ENCODE measurements around the gene KHK.

The KHK gene

GRCh38 chr2:27059141-27059820, 27.3 kb upstream of the KHK start:
- H3K27ac ChIP-seq (ENCODE audit: low read depth, low read length), result peak overlapping the region; percentile 46

GRCh38 chr2:27060323-27060722, 26.2 kb upstream of the KHK start:
- Histone ChIP-seq H3K27me3 (ENCODE audit: control insufficient read depth in 5 of 5, insufficient read depth in 4 of 5, low read length in 5 of 5) (no peaks in the 10 kb centered on the region), H3K4me1 (ENCODE audit: control insufficient read depth in 5 of 5, insufficient read depth in 5 of 5, low read length in 5 of 5) (peaks cover 3 to 16% (median 12%) of the 10 kb centered on the region in 5 donors), H3K27ac (ENCODE audit: low read depth, low read length) (no peak overlapping the region), H3K9ac (ENCODE audit: low read length in 5 of 5) (peak overlapping the region in 1 of 5 donors; percentile 7), H3K9me3 (ENCODE audit: control insufficient read depth in 5 of 5, low read length in 5 of 5) (no peaks in the 10 kb centered on the region), H3K36me3 (ENCODE audit: control insufficient read depth in 5 of 5, insufficient read depth in 5 of 5, low read length in 5 of 5) (peaks cover 8 to 39% (median 36%) of the 10 kb centered on the region in 5 donors), H3K4me3 (ENCODE audit: low read depth in 1 of 5, low read length in 5 of 5) (no peak overlapping the region)

More at GRCh38 chr2:27059141-27059820, 27.3 kb upstream of the KHK start:
- H3K9me3 ChIP-seq (ENCODE audit: control insufficient read depth in 5 of 5, low read length in 5 of 5), result no peaks in the 10 kb centered on the region
- H3K4me1 ChIP-seq (ENCODE audit: control insufficient read depth in 5 of 5, insufficient read depth in 5 of 5, low read length in 5 of 5), result peaks cover 3 to 16% (median 12%) of the 10 kb centered on the region in 5 donors
- H3K27me3 ChIP-seq (ENCODE audit: control insufficient read depth in 5 of 5, insufficient read depth in 4 of 5, low read length in 5 of 5), result no peaks in the 10 kb centered on the region
- H3K4me3 ChIP-seq (ENCODE audit: low read depth in 1 of 5, low read length in 5 of 5), result no peak overlapping the region
- peaks cover 9 to 49% (median 42%) of the 10 kb centered on the region in 5 donors for H3K36me3 ChIP-seq (ENCODE audit: control insufficient read depth in 5 of 5, insufficient read depth in 5 of 5, low read length in 5 of 5)
- peak overlapping the region in 1 of 5 donors; percentile 37 for H3K9ac ChIP-seq (ENCODE audit: low read length in 5 of 5)

GRCh38 chr2:27065128-27065527, 21.4 kb upstream of the KHK start:
- Histone ChIP-seq H3K4me1 (ENCODE audit: control insufficient read depth in 5 of 5, insufficient read depth in 5 of 5, low read length in 5 of 5) (peaks cover 2 to 22% (median 21%) of the 10 kb centered on the region in 5 donors), H3K4me3 (ENCODE audit: low read depth in 1 of 5, low read length in 5 of 5) (no peak overlapping the region), H3K27me3 (ENCODE audit: control insufficient read depth in 5 of 5, insufficient read depth in 4 of 5, low read length in 5 of 5) (no peaks in the 10 kb centered on the region), H3K9me3 (ENCODE audit: control insufficient read depth in 5 of 5, low read length in 5 of 5) (no peaks in the 10 kb centered on the region), H3K27ac (ENCODE audit: low read depth, low read length) (no peak overlapping the region), H3K9ac (ENCODE audit: low read length in 5 of 5) (no peak overlapping the region), H3K36me3 (ENCODE audit: control insufficient read depth in 5 of 5, insufficient read depth in 5 of 5, low read length in 5 of 5) (peaks cover 11 to 42% (median 33%) of the 10 kb centered on the region in 5 donors)

GRCh38 chr2:27067385-27067784, 19.2 kb upstream of the KHK start:
- no peak overlapping the region for H3K27ac ChIP-seq (ENCODE audit: low read depth, low read length)
- H3K27me3 ChIP-seq (ENCODE audit: control insufficient read depth in 5 of 5, insufficient read depth in 4 of 5, low read length in 5 of 5), result no peaks in the 10 kb centered on the region
- no peak overlapping the region for H3K9ac ChIP-seq (ENCODE audit: low read length in 5 of 5)
- H3K4me3 ChIP-seq (ENCODE audit: low read depth in 1 of 5, low read length in 5 of 5), result no peak overlapping the region
- H3K4me1 ChIP-seq (ENCODE audit: control insufficient read depth in 5 of 5, insufficient read depth in 5 of 5, low read length in 5 of 5), result peaks cover 5 to 40% (median 38%) of the 10 kb centered on the region in 5 donors
- peaks cover 11 to 38% (median 29%) of the 10 kb centered on the region in 5 donors for H3K36me3 ChIP-seq (ENCODE audit: control insufficient read depth in 5 of 5, insufficient read depth in 5 of 5, low read length in 5 of 5)
- no peaks in the 10 kb centered on the region for H3K9me3 ChIP-seq (ENCODE audit: control insufficient read depth in 5 of 5, low read length in 5 of 5)

GRCh38 chr2:27069436-27069835, 17.1 kb upstream of the KHK start:
- Histone ChIP-seq H3K36me3 (ENCODE audit: control insufficient read depth in 5 of 5, insufficient read depth in 5 of 5, low read length in 5 of 5) (peaks cover 11 to 36% (median 29%) of the 10 kb centered on the region in 5 donors), H3K9me3 (ENCODE audit: control insufficient read depth in 5 of 5, low read length in 5 of 5) (no peaks in the 10 kb centered on the region), H3K4me3 (ENCODE audit: low read depth in 1 of 5, low read length in 5 of 5) (no peak overlapping the region), H3K27ac (ENCODE audit: low read depth, low read length) (peak overlapping the region; percentile 90), H3K4me1 (ENCODE audit: control insufficient read depth in 5 of 5, insufficient read depth in 5 of 5, low read length in 5 of 5) (peaks cover 5 to 50% (median 39%) of the 10 kb centered on the region in 5 donors), H3K27me3 (ENCODE audit: control insufficient read depth in 5 of 5, insufficient read depth in 4 of 5, low read length in 5 of 5) (no peaks in the 10 kb centered on the region), H3K9ac (ENCODE audit: low read length in 5 of 5) (peak overlapping the region in 4 of 5 donors; percentile 86 to 97 (median 92))

- Histone ChIP-seq H3K4me1 (ENCODE audit: control insufficient read depth in 5 of 5, insufficient read depth in 5 of 5, low read length in 5 of 5) (peaks cover 5 to 56% (median 43%) of the 10 kb centered on the region in 5 donors), H3K9ac (ENCODE audit: low read length in 5 of 5) (peak overlapping the region; percentile 86 to 97 (median 93)), H3K4me3 (ENCODE audit: low read depth in 1 of 5, low read length in 5 of 5) (peak overlapping the region; percentile 89 to 99 (median 96)), H3K9me3 (ENCODE audit: control insufficient read depth in 5 of 5, low read length in 5 of 5) (no peaks in the 10 kb centered on the region), H3K36me3 (ENCODE audit: control insufficient read depth in 5 of 5, insufficient read depth in 5 of 5, low read length in 5 of 5) (peaks cover 11 to 34% (median 29%) of the 10 kb centered on the region in 5 donors), H3K27ac (ENCODE audit: low read depth, low read length) (peak overlapping the region; percentile 90), H3K27me3 (ENCODE audit: control insufficient read depth in 5 of 5, insufficient read depth in 4 of 5, low read length in 5 of 5) (no peaks in the 10 kb centered on the region)
Measured at GRCh38 chr2:27069961-27070618, 16.5 kb upstream of the KHK start.

GRCh38 chr2:27070653-27071276, 15.8 kb upstream of the KHK start:
- H3K9me3 ChIP-seq (ENCODE audit: control insufficient read depth in 5 of 5, low read length in 5 of 5), result no peaks in the 10 kb centered on the region
- peak overlapping the region; percentile 86 to 97 (median 93) for H3K9ac ChIP-seq (ENCODE audit: low read length in 5 of 5)
- H3K27ac ChIP-seq (ENCODE audit: low read depth, low read length), result peak overlapping the region; percentile 90
- no peaks in the 10 kb centered on the region for H3K27me3 ChIP-seq (ENCODE audit: control insufficient read depth in 5 of 5, insufficient read depth in 4 of 5, low read length in 5 of 5)
- peak overlapping the region; percentile 89 to 99 (median 96) for H3K4me3 ChIP-seq (ENCODE audit: low read depth in 1 of 5, low read length in 5 of 5)
- H3K4me1 ChIP-seq (ENCODE audit: control insufficient read depth in 5 of 5, insufficient read depth in 5 of 5, low read length in 5 of 5), result peaks cover 5 to 63% (median 44%) of the 10 kb centered on the region in 5 donors
- peaks cover 8 to 29% (median 26%) of the 10 kb centered on the region in 5 donors for H3K36me3 ChIP-seq (ENCODE audit: control insufficient read depth in 5 of 5, insufficient read depth in 5 of 5, low read length in 5 of 5)

GRCh38 chr2:27071277-27071989, 15.1 kb upstream of the KHK start, which contains the start of gene OST4:
Gene OST4 (minus strand): TSS chr2:27071654.
- H3K9me3 ChIP-seq (ENCODE audit: control insufficient read depth in 5 of 5, low read length in 5 of 5), result no peaks in the 10 kb centered on the region
- H3K36me3 ChIP-seq (ENCODE audit: control insufficient read depth in 5 of 5, insufficient read depth in 5 of 5, low read length in 5 of 5), result peaks cover 5 to 26% (median 24%) of the 10 kb centered on the region in 5 donors
- peak within 1 kb of the TSS; percentile 86 to 97 (median 93) for H3K9ac ChIP-seq (ENCODE audit: low read length in 5 of 5)
- no peaks in the 10 kb centered on the region for H3K27me3 ChIP-seq (ENCODE audit: control insufficient read depth in 5 of 5, insufficient read depth in 4 of 5, low read length in 5 of 5)
- H3K4me3 ChIP-seq (ENCODE audit: low read depth in 1 of 5, low read length in 5 of 5), result peak within 1 kb of the TSS; percentile 89 to 99 (median 96)
- peak within 1 kb of the TSS; percentile 90 for H3K27ac ChIP-seq (ENCODE audit: low read depth, low read length)
- peaks cover 5 to 64% (median 44%) of the 10 kb centered on the region in 5 donors for H3K4me1 ChIP-seq (ENCODE audit: control insufficient read depth in 5 of 5, insufficient read depth in 5 of 5, low read length in 5 of 5)

- Histone ChIP-seq H3K36me3 (ENCODE audit: control insufficient read depth in 5 of 5, insufficient read depth in 5 of 5, low read length in 5 of 5) (peaks cover 5 to 26% (median 23%) of the 10 kb centered on the region in 5 donors), H3K4me1 (ENCODE audit: control insufficient read depth in 5 of 5, insufficient read depth in 5 of 5, low read length in 5 of 5) (peaks cover 5 to 67% (median 44%) of the 10 kb centered on the region in 5 donors), H3K4me3 (ENCODE audit: low read depth in 1 of 5, low read length in 5 of 5) (peak overlapping the region; percentile 53 to 99 (median 89)), H3K9me3 (ENCODE audit: control insufficient read depth in 5 of 5, low read length in 5 of 5) (no peaks in the 10 kb centered on the region), H3K27ac (ENCODE audit: low read depth, low read length) (peak overlapping the region; percentile 70), H3K27me3 (ENCODE audit: control insufficient read depth in 5 of 5, insufficient read depth in 4 of 5, low read length in 5 of 5) (no peaks in the 10 kb centered on the region), H3K9ac (ENCODE audit: low read length in 5 of 5) (peak overlapping the region in 4 of 5 donors; percentile 41 to 77 (median 74))
Measured at GRCh38 chr2:27071990-27072830, 14.4 kb upstream of the KHK start.
